GM23338 (cell line): Measurements from ENCODE around the gene SCLT1.

Experiments used
- CREB1 ChIP-seq: fragments of 250-450 bp; sonication (Bioruptor Pico); IDR thresholded peaks from 2 replicates; pipeline ENCODE4 v1.5.0; 2020; ENCODE audit warnings: low read depth, mild to moderate bottlenecking, moderate library complexity
- CTCF ChIP-seq, 2 experiments: fragments of 200-600 bp in 1 of 2; sonication (generic) in 1 of 2; conservative IDR thresholded peaks; 2 replicates each; pipeline versions ENCODE4 v1.5.1 to v1.6.1; 2016 to 2017; ENCODE audit warnings: antibody characterized with exemption in 2 of 2, low read depth in 2 of 2, mild to moderate bottlenecking in 2 of 2, moderate library complexity in 1 of 2
- EZH2 ChIP-seq: fragments of 200-600 bp; sonication (generic); IDR thresholded peaks from one replicate; pipeline ENCODE4 v1.8.0; 2017; ENCODE audit warnings: antibody characterized with exemption, mild to moderate bottlenecking, low read depth; ENCODE audit not compliant: unreplicated experiment
- EZH2phosphoT487 ChIP-seq: fragments of 200-600 bp; sonication (generic); IDR thresholded peaks from one replicate; pipeline ENCODE4 v1.8.1; 2018; ENCODE audit warnings: antibody characterized with exemption; ENCODE audit not compliant: unreplicated experiment
- JUNB ChIP-seq: IDR thresholded peaks from one replicate; pipeline ENCODE4 v1.6.1; 2016; ENCODE audit warnings: antibody characterized with exemption; ENCODE audit not compliant: unreplicated experiment
- POLR2AphosphoS5 ChIP-seq: IDR thresholded peaks from 2 replicates; pipeline ENCODE4 v1.6.1; 2016; ENCODE audit warnings: antibody characterized with exemption, low read depth
- REST ChIP-seq: IDR thresholded peaks from one replicate; pipeline ENCODE4 v1.6.1; 2018; ENCODE audit warnings: antibody characterized with exemption; ENCODE audit not compliant: unreplicated experiment

GRCh38 chr4:128850252-128850651 lies 243.1 kb downstream of the SCLT1 start:
- TF ChIP-seq CTCF (conservative IDR thresholded peaks at IDR 0.05; ENCODE audit: low read depth in 2 of 2) (no peak), POLR2AphosphoS5 (no peak), EZH2phosphoT487 (no peak), JUNB (no peak), EZH2 (no peak), CREB1 (no peak), REST (no peak)
